HepG2 (cell line): ENCODE results near the gene COMMD3. TPM values are rescaled to one million over a fixed set of nuclear protein-coding genes. Genes with fewer than 3 reads are reported as not detected.

Source experiments
- EEA1 ChIP-seq: sonication (generic); formaldehyde crosslinking; IDR thresholded peaks from 2 replicates; pipeline ENCODE4 v1.5.1; 2020; ENCODE audit warnings: mild to moderate bottlenecking, missing genetic modification reagents, borderline replicate concordance
- NCOR1 ChIP-seq: fragments of 200-600 bp; sonication (generic); IDR thresholded peaks from 2 replicates; pipeline ENCODE4 v1.7.0; 2017; ENCODE audit warnings: antibody characterized with exemption, low read length, borderline replicate concordance
- NR2F2 ChIP-seq: IDR thresholded peaks from 2 replicates; pipeline ENCODE4 v1.6.1; 2012; ENCODE audit warnings: low read depth, inconsistent platforms, borderline replicate concordance
- PITX1 ChIP-seq: sonication (generic); formaldehyde crosslinking; IDR thresholded peaks from 2 replicates; pipeline ENCODE4 v1.5.1; 2020; ENCODE audit warnings: mild to moderate bottlenecking, missing genetic modification reagents
- SETDB1 ChIP-seq: sonication (generic); formaldehyde crosslinking; IDR thresholded peaks from 2 replicates; pipeline ENCODE4 v1.5.1; 2020; ENCODE audit warnings: missing genetic modification reagents, mild to moderate bottlenecking, borderline replicate concordance
- ZNF274 ChIP-seq: sonication (generic); formaldehyde crosslinking; IDR thresholded peaks from 2 replicates; pipeline ENCODE4 v1.5.1; 2020; ENCODE audit warnings: mild to moderate bottlenecking, missing genetic modification reagents
- polyA plus RNA-seq, 8 experiments: library from polyadenylated mRNA; depleted of rRNA in 3 of 8; stranded (reverse) in 7 of 8; unstranded in 1 of 8; fragments of >200 nt; fragmentation: Illumina TruSeq in 4 of 8; extraction: Trizol in 4 of 8; gene quantifications; 2 replicates each; pipeline versions ENCODE4 v1.2.1 to v1.2.3, GENCODE V29; 2011 to 2016; ENCODE audit warnings: low read depth in 4 of 8, missing spikeins in 1 of 8, mixed read lengths in 1 of 8; ENCODE audit not compliant: insufficient read depth in 1 of 8
- total RNA-seq, 5 experiments: library from RNA; depleted of rRNA; stranded (reverse); fragments of >200 nt; fragmentation: Illumina TruSeq; extraction: Trizol; gene quantifications; 2 replicates each; pipeline ENCODE4 v1.2.3, GENCODE V29; 2016; ENCODE audit warnings: low read depth in 1 of 5
- TF ChIP-seq, protein P1 (sequence below), 2 experiments: sonication (generic) in 1 of 2; formaldehyde crosslinking in 1 of 2; IDR thresholded peaks; 2 replicates each; pipeline versions ENCODE4 v1.4.0 to v1.6.1; 2016 to 2020; ENCODE audit warnings: borderline replicate concordance in 1 of 2, low read depth in 1 of 2, mild to moderate bottlenecking in 1 of 2, missing genetic modification reagents in 1 of 2
- TF ChIP-seq, protein P2 (sequence below): sonication (generic); formaldehyde crosslinking; IDR thresholded peaks from 2 replicates; pipeline ENCODE4 v1.4.0; 2020; ENCODE audit warnings: mild to moderate bottlenecking, missing genetic modification reagents
- TF ChIP-seq, protein P3 (sequence below): sonication (generic); formaldehyde crosslinking; IDR thresholded peaks from 2 replicates; pipeline ENCODE4 v1.4.0; 2020; ENCODE audit warnings: missing genetic modification reagents

COMMD3 gene
- total and polyA plus RNA-seq, 2 of the 13 experiments (the other 11 are each of a cell fraction or from before 2014, with no cell fraction given): 38.7 to 54.4 TPM

GRCh38 chr10:22317771-22318565 lies 1.8 kb downstream of the COMMD3 start (continued):
- TF ChIP-seq, protein P1, sequence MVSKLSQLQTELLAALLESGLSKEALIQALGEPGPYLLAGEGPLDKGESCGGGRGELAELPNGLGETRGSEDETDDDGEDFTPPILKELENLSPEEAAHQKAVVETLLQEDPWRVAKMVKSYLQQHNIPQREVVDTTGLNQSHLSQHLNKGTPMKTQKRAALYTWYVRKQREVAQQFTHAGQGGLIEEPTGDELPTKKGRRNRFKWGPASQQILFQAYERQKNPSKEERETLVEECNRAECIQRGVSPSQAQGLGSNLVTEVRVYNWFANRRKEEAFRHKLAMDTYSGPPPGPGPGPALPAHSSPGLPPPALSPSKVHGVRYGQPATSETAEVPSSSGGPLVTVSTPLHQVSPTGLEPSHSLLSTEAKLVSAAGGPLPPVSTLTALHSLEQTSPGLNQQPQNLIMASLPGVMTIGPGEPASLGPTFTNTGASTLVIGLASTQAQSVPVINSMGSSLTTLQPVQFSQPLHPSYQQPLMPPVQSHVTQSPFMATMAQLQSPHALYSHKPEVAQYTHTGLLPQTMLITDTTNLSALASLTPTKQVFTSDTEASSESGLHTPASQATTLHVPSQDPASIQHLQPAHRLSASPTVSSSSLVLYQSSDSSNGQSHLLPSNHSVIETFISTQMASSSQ (IDR thresholded peaks at IDR 0.05; ENCODE audit: low read depth): no peak
- TF ChIP-seq, protein P1 (CRISPR knock-in tag; IDR thresholded peaks at IDR 0.05; ENCODE audit: borderline replicate concordance): no peak
- TF ChIP-seq, protein P2, sequence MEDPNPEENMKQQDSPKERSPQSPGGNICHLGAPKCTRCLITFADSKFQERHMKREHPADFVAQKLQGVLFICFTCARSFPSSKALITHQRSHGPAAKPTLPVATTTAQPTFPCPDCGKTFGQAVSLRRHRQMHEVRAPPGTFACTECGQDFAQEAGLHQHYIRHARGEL (CRISPR knock-in tag): no peak
- TF ChIP-seq PITX1 (CRISPR knock-in tag) (no peak), ZNF274 (CRISPR knock-in tag) (no peak), EEA1 (no peak), NR2F2 (no peak), SETDB1 (no peak), NCOR1 (no peak)
- TF ChIP-seq, protein P3, sequence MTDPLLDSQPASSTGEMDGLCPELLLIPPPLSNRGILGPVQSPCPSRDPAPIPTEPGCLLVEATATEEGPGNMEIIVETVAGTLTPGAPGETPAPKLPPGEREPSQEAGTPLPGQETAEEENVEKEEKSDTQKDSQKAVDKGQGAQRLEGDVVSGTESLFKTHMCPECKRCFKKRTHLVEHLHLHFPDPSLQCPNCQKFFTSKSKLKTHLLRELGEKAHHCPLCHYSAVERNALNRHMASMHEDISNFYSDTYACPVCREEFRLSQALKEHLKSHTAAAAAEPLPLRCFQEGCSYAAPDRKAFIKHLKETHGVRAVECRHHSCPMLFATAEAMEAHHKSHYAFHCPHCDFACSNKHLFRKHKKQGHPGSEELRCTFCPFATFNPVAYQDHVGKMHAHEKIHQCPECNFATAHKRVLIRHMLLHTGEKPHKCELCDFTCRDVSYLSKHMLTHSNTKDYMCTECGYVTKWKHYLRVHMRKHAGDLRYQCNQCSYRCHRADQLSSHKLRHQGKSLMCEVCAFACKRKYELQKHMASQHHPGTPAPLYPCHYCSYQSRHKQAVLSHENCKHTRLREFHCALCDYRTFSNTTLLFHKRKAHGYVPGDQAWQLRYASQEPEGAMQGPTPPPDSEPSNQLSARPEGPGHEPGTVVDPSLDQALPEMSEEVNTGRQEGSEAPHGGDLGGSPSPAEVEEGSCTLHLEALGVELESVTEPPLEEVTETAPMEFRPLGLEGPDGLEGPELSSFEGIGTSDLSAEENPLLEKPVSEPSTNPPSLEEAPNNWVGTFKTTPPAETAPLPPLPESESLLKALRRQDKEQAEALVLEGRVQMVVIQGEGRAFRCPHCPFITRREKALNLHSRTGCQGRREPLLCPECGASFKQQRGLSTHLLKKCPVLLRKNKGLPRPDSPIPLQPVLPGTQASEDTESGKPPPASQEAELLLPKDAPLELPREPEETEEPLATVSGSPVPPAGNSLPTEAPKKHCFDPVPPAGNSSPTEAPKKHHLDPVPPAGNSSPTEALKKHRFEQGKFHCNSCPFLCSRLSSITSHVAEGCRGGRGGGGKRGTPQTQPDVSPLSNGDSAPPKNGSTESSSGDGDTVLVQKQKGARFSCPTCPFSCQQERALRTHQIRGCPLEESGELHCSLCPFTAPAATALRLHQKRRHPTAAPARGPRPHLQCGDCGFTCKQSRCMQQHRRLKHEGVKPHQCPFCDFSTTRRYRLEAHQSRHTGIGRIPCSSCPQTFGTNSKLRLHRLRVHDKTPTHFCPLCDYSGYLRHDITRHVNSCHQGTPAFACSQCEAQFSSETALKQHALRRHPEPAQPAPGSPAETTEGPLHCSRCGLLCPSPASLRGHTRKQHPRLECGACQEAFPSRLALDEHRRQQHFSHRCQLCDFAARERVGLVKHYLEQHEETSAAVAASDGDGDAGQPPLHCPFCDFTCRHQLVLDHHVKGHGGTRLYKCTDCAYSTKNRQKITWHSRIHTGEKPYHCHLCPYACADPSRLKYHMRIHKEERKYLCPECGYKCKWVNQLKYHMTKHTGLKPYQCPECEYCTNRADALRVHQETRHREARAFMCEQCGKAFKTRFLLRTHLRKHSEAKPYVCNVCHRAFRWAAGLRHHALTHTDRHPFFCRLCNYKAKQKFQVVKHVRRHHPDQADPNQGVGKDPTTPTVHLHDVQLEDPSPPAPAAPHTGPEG (CRISPR knock-in tag): no peak
